HepG2 (cell line): ENCODE data around the gene SENP5.

Experiments
- PTBP1 ChIP-seq: fragments of 200-400 bp; formaldehyde crosslinking; IDR thresholded peaks from 2 replicates; pipeline ENCODE4 v1.6.1; 2018; ENCODE audit warnings: low read length, low read depth; ENCODE audit not compliant: poor library complexity, severe bottlenecking
- RXRA ChIP-seq: sonication (generic); formaldehyde crosslinking; IDR thresholded peaks from 2 replicates; pipeline ENCODE4 v1.5.1; 2020; ENCODE audit warnings: missing genetic modification reagents
- ZNF280D ChIP-seq: sonication (generic); formaldehyde crosslinking; IDR thresholded peaks from 2 replicates; pipeline ENCODE4 v1.5.1; 2020; ENCODE audit warnings: mild to moderate bottlenecking, missing genetic modification reagents
- ZNF766 ChIP-seq: sonication (generic); formaldehyde crosslinking; IDR thresholded peaks from 2 replicates; pipeline ENCODE4 v1.5.0; 2020; ENCODE audit warnings: missing genetic modification reagents, borderline replicate concordance
- TF ChIP-seq, protein P1 (sequence below): IDR thresholded peaks from 2 replicates; pipeline ENCODE4 v1.6.1; 2016; ENCODE audit warnings: low read depth, borderline replicate concordance
- TF ChIP-seq, protein P2 (sequence below): IDR thresholded peaks from 2 replicates; pipeline ENCODE4 v1.6.1; 2018; ENCODE audit warnings: missing genetic modification reagents

- TF ChIP-seq ZNF766 (no peak), RXRA (no peak), ZNF280D (CRISPR knock-in tag) (no peak), PTBP1 (no peak)
- TF ChIP-seq, protein P1, sequence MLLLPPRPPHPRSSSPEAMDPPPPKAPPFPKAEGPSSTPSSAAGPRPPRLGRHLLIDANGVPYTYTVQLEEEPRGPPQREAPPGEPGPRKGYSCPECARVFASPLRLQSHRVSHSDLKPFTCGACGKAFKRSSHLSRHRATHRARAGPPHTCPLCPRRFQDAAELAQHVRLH (CRISPR knock-in tag) = no peak
- TF ChIP-seq, protein P2, sequence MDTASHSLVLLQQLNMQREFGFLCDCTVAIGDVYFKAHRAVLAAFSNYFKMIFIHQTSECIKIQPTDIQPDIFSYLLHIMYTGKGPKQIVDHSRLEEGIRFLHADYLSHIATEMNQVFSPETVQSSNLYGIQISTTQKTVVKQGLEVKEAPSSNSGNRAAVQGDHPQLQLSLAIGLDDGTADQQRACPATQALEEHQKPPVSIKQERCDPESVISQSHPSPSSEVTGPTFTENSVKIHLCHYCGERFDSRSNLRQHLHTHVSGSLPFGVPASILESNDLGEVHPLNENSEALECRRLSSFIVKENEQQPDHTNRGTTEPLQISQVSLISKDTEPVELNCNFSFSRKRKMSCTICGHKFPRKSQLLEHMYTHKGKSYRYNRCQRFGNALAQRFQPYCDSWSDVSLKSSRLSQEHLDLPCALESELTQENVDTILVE (CRISPR knock-in tag) = no peak
Observed at GRCh38 chr3:196886144-196886543, 18.4 kb downstream of the SENP5 start.
